A549 (cell line): Measurements from ENCODE around the gene TPRX1.

Experiments used
- MAZ ChIP-seq: fragments of 150-350 bp; IDR thresholded peaks from 2 replicates; pipeline ENCODE4 v1.6.1; 2014; ENCODE audit warnings: antibody characterized with exemption, low read depth, low read length, borderline replicate concordance
- POLR2A ChIP-seq: IDR thresholded peaks from 2 replicates; pipeline ENCODE4 v1.6.1; 2012; ENCODE audit warnings: mild to moderate bottlenecking, low read length
- RARB ChIP-seq: fragments of 250-450 bp; sonication (Bioruptor Pico); IDR thresholded peaks from 2 replicates; pipeline ENCODE4 v1.8.0; 2021; ENCODE audit warnings: mild to moderate bottlenecking, moderate library complexity
- RFX5 ChIP-seq: fragments of 450-650 bp; IDR thresholded peaks from 2 replicates; pipeline ENCODE4 v1.7.1; 2014; ENCODE audit warnings: antibody characterized with exemption, mild to moderate bottlenecking, moderate library complexity
- TF ChIP-seq, protein P1 (sequence below): fragments of >200 bp; sonication (Bioruptor Twin); formaldehyde crosslinking; IDR thresholded peaks from 3 replicates; pipeline ENCODE4 v1.5.1; 2016

DNA sequence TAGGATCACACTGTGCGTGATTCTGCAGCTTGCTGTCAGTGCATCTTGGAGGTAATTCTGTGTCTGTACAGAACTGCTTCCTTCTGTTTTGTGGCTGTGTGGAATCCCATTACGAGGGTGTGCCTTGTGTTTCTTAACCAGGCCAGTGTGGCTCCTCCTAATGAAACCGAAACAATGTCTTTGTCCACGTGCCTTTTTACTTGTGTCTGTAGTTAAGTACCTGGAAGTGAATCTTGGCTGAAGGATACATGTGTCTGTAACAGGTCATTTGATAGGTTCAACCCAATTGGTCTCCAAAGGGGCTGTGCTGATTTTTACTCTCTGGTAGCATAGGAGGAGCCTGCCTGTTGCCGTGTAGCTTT is 45.9 kb downstream of the TPRX1 start:
- TF ChIP-seq, protein P1, sequence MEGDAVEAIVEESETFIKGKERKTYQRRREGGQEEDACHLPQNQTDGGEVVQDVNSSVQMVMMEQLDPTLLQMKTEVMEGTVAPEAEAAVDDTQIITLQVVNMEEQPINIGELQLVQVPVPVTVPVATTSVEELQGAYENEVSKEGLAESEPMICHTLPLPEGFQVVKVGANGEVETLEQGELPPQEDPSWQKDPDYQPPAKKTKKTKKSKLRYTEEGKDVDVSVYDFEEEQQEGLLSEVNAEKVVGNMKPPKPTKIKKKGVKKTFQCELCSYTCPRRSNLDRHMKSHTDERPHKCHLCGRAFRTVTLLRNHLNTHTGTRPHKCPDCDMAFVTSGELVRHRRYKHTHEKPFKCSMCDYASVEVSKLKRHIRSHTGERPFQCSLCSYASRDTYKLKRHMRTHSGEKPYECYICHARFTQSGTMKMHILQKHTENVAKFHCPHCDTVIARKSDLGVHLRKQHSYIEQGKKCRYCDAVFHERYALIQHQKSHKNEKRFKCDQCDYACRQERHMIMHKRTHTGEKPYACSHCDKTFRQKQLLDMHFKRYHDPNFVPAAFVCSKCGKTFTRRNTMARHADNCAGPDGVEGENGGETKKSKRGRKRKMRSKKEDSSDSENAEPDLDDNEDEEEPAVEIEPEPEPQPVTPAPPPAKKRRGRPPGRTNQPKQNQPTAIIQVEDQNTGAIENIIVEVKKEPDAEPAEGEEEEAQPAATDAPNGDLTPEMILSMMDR, result no peak
- no peak for TF ChIP-seq POLR2A
- no peak for TF ChIP-seq MAZ
- no peak for TF ChIP-seq RFX5
- TF ChIP-seq RARB (CRISPR knock-in tag), result no peak
